Measurements from ENCODE around the gene DLGAP1. TPM values are rescaled to one million over a fixed set of nuclear protein-coding genes. Genes with fewer than 3 reads are reported as not detected.
"Not testable (repeated sequence)": the region's sequence is repeated elsewhere in the genome, so short reads cannot be mapped to it uniquely, and the experiment has no call there.

The DLGAP1 gene
- total RNA-seq, 1 experiment from 2014 or later: 0.07 TPM

DNA sequence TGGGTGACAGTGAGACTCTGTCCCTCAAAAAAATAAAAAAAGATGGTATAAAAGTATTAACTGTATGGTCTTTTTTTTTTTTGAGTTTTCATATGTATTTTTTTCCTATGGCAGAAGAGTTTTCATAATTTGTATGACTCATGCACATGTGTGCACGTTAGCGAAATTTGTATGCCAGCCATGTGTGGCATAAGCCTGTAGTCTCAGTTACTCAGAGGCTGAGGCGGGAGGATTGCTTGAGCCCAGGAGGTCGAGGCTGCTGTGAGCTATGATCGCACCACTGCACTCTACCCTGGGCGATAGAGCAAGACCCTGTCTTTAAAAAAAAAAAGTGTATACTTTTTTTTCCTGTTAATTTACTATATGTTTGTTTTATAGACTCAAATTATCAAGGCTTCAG lies 844.3 kb downstream of the DLGAP1 start:
- POLR2A ChIA-PET: interaction anchor here (1.3 kb wide), 1 partner anchor 13 kb away, joined by 3 read pairs; no protein-coding TSS in a partner anchor
- TF ChIP-seq, protein P1, sequence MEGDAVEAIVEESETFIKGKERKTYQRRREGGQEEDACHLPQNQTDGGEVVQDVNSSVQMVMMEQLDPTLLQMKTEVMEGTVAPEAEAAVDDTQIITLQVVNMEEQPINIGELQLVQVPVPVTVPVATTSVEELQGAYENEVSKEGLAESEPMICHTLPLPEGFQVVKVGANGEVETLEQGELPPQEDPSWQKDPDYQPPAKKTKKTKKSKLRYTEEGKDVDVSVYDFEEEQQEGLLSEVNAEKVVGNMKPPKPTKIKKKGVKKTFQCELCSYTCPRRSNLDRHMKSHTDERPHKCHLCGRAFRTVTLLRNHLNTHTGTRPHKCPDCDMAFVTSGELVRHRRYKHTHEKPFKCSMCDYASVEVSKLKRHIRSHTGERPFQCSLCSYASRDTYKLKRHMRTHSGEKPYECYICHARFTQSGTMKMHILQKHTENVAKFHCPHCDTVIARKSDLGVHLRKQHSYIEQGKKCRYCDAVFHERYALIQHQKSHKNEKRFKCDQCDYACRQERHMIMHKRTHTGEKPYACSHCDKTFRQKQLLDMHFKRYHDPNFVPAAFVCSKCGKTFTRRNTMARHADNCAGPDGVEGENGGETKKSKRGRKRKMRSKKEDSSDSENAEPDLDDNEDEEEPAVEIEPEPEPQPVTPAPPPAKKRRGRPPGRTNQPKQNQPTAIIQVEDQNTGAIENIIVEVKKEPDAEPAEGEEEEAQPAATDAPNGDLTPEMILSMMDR (IDR thresholded peaks at IDR 0.05; ENCODE audit: insufficient read depth in 1 of 2, low read depth in 1 of 2, low read length in 1 of 2, severe bottlenecking in 1 of 2, unreplicated experiment in 1 of 2): no peak
- Histone ChIP-seq H3K27me3 (replicated peaks; ENCODE audit: control insufficient read depth, insufficient read depth, low read length) (no peaks in the 10 kb centered on the region), H3K9me3 (no peaks in the 10 kb centered on the region), H3K4me1 (peaks cover 49% of the 10 kb centered on the region), H3K36me3 (ENCODE audit: control insufficient read depth, insufficient read depth, low read length) (peaks cover 1% of the 10 kb centered on the region), H3K4me3 (ENCODE audit: low read depth, low read length) (no peak overlapping the region)
- intact Hi-C loops (cut with micrococcal nuclease; ENCODE audit: unreplicated experiment): no loop called here
- Mint-ChIP-seq H3K27ac (ENCODE audit: unreplicated experiment) (peak overlapping the region; percentile 36), H3K27me3 (ENCODE audit: insufficient read depth, unreplicated experiment) (no peaks in the 10 kb centered on the region), H3K4me1 (ENCODE audit: low read depth, unreplicated experiment) (peaks cover 31% of the 10 kb centered on the region), H3K9me3 (ENCODE audit: unreplicated experiment) (no peaks in the 10 kb centered on the region), H3K36me3 (ENCODE audit: insufficient read depth, unreplicated experiment) (peaks cover 32% of the 10 kb centered on the region), H3K4me3 (ENCODE audit: unreplicated experiment) (no peak overlapping the region)
- CTCF ChIA-PET: no interaction called here
- no peak for DNase-seq
- no TSS peak for BruUV-seq (replicated peaks)

DNA sequence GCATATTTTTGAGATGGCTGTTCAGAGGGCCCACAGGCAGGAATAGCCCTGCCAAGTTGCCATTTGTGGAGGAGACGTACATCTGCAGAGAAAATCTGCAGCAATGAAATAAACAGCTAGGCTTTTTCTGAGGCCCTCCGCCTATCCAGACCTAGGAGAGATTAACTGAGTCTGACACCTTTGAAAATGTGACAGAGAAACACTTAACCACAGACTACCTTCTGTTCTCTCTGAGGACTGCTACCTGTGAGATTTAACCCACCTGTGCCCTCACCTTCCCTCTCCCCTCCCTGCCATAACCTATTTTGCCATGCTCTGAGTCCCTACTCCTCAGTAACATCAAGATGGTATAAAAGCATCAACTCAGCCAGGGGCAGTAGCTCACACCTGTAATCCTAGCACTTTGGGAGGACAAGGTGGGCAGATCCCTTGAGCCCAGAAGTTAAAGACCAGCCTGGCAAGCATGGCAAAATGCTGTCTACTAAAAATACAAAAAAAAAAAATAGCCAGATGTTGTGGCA lies 844.9 kb downstream of the DLGAP1 start:
- Histone ChIP-seq H3K4me3 (ENCODE audit: low read depth, low read length) (no peak overlapping the region), H3K36me3 (ENCODE audit: control insufficient read depth, insufficient read depth, low read length) (peaks cover 1% of the 10 kb centered on the region), H3K27me3 (replicated peaks; ENCODE audit: control insufficient read depth, insufficient read depth, low read length) (no peaks in the 10 kb centered on the region), H3K9me3 (no peaks in the 10 kb centered on the region), H3K4me1 (peaks cover 44% of the 10 kb centered on the region)
- CTCF ChIA-PET: no interaction called here
- TF ChIP-seq, protein P1 (IDR thresholded peaks at IDR 0.05; ENCODE audit: insufficient read depth in 1 of 2, low read depth in 1 of 2, low read length in 1 of 2, severe bottlenecking in 1 of 2, unreplicated experiment in 1 of 2): no peak
- intact Hi-C loops (cut with micrococcal nuclease; ENCODE audit: unreplicated experiment): no loop called here
- no peak for DNase-seq
- POLR2A ChIA-PET: interaction anchor here (1.3 kb wide), 1 partner anchor 14 kb away, joined by 3 read pairs; no protein-coding TSS in a partner anchor
- H3K27ac Mint-ChIP-seq (ENCODE audit: unreplicated experiment): peak overlapping the region; percentile 38
- H3K4me1 Mint-ChIP-seq (ENCODE audit: low read depth, unreplicated experiment): peaks cover 25% of the 10 kb centered on the region
- no TSS peak for BruUV-seq (replicated peaks)
- no peak overlapping the region for H3K4me3 Mint-ChIP-seq (ENCODE audit: unreplicated experiment)
- no peaks in the 10 kb centered on the region for H3K9me3 Mint-ChIP-seq (ENCODE audit: unreplicated experiment)
- H3K36me3 Mint-ChIP-seq (ENCODE audit: insufficient read depth, unreplicated experiment): peaks cover 26% of the 10 kb centered on the region
- no peaks in the 10 kb centered on the region for H3K27me3 Mint-ChIP-seq (ENCODE audit: insufficient read depth, unreplicated experiment)

DNA sequence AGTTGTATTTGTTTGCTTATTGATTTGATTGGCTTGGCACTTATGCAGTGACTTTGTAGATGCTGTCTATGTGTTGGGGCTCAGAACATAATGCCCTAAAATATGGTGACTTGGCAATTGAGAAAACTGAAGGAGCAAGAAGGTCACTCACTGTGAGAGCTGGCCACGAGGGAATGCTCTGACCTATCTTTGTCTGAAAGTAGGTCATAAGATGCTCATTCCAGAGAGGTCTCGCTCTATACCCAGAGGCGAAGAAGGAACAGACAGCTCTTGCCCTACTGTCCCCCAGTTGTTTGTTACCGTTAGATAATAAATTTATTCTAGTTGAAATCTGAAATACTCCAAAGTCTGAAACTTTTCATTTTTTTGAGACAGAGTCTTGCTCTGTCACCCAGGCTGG lies 846.6 kb downstream of the DLGAP1 start:
- Mint-ChIP-seq H3K4me1 (ENCODE audit: low read depth, unreplicated experiment) (peaks cover 22% of the 10 kb centered on the region), H3K27ac (ENCODE audit: unreplicated experiment) (peak overlapping the region; percentile 38), H3K36me3 (ENCODE audit: insufficient read depth, unreplicated experiment) (peaks cover 23% of the 10 kb centered on the region), H3K27me3 (ENCODE audit: insufficient read depth, unreplicated experiment) (no peaks in the 10 kb centered on the region), H3K4me3 (ENCODE audit: unreplicated experiment) (no peak overlapping the region), H3K9me3 (ENCODE audit: unreplicated experiment) (no peaks in the 10 kb centered on the region)
- intact Hi-C loops (cut with micrococcal nuclease; ENCODE audit: unreplicated experiment): no loop called here
- TF ChIP-seq, protein P1 (IDR thresholded peaks at IDR 0.05; ENCODE audit: insufficient read depth in 1 of 2, low read depth in 1 of 2, low read length in 1 of 2, severe bottlenecking in 1 of 2, unreplicated experiment in 1 of 2): no peak
- no peaks in the 10 kb centered on the region for H3K9me3 ChIP-seq
- CTCF ChIA-PET: interaction anchor here (2.0 kb wide), 1 partner anchor 14 kb away, joined by 5 read pairs; no protein-coding TSS in a partner anchor
- POLR2A ChIA-PET: interaction anchor here (2.5 kb wide), 1 partner anchor 57 kb away, joined by 8 read pairs; no protein-coding TSS in a partner anchor
- no peaks in the 10 kb centered on the region for H3K27me3 ChIP-seq (replicated peaks; ENCODE audit: control insufficient read depth, insufficient read depth, low read length)
- no TSS peak for BruUV-seq (replicated peaks)
- H3K4me3 ChIP-seq (ENCODE audit: low read depth, low read length): no peak overlapping the region
- peaks cover 34% of the 10 kb centered on the region for H3K4me1 ChIP-seq
- no peak for DNase-seq
- H3K36me3 ChIP-seq (ENCODE audit: control insufficient read depth, insufficient read depth, low read length): peaks cover 1% of the 10 kb centered on the region

DNA sequence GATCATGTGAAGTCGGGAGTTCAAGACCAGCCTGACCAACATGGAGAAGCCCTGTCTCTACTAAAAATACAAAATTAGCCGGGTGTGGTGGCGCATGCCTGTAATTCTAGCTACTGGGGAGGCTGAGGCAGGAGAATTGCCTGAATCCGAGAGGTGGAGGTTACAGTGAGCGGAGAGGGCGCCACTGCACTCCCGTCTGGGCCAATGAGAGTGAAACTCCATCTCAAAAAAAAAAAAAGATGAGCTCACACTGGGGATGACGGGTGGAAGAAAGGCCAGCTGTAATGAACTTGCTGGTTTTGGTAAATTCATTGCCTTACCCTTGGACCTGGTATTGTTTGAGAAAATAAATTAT lies 847.0 kb downstream of the DLGAP1 start:
- DNase-seq; H3K9me3 Mint-ChIP-seq (ENCODE audit: unreplicated experiment); H3K27me3 ChIP-seq (replicated peaks; ENCODE audit: control insufficient read depth, insufficient read depth, low read length); H3K4me3 Mint-ChIP-seq (ENCODE audit: unreplicated experiment); H3K36me3 ChIP-seq (ENCODE audit: control insufficient read depth, insufficient read depth, low read length); H3K27me3 Mint-ChIP-seq (ENCODE audit: insufficient read depth, unreplicated experiment); H3K4me3 ChIP-seq (ENCODE audit: low read depth, low read length); H3K27ac Mint-ChIP-seq (ENCODE audit: unreplicated experiment); intact Hi-C loops (cut with micrococcal nuclease; ENCODE audit: unreplicated experiment); BruUV-seq (replicated peaks); H3K9me3 ChIP-seq: not testable (repeated sequence)
- ChIA-PET CTCF (interaction anchor here (2.0 kb wide), 1 partner anchor 14 kb away, joined by 5 read pairs; no protein-coding TSS in a partner anchor), POLR2A (interaction anchor here (2.5 kb wide), 1 partner anchor 57 kb away, joined by 8 read pairs; no protein-coding TSS in a partner anchor)
- peaks cover 34% of the 10 kb centered on the region for H3K4me1 ChIP-seq
- peaks cover 23% of the 10 kb centered on the region for H3K36me3 Mint-ChIP-seq (ENCODE audit: insufficient read depth, unreplicated experiment)
- H3K4me1 Mint-ChIP-seq (ENCODE audit: low read depth, unreplicated experiment): peaks cover 22% of the 10 kb centered on the region

All from Caco-2 (cell line).